Neuron (in vitro differentiated cells): ENCODE data around the gene SYNE2.
"Not testable (repeated sequence)": the region's sequence is repeated elsewhere in the genome, so short reads cannot be mapped to it uniquely, and the experiment has no call there.

ENCODE experiments used
- H2AFZ ChIP-seq: one replicate; pipeline ENCODE4 v1.6.1; 2013; ENCODE audit warnings: low read depth, mild to moderate bottlenecking, inconsistent platforms, low read length, moderate library complexity
- H3K27me3 ChIP-seq: one replicate; pipeline ENCODE4 v1.6.1; 2013; ENCODE audit warnings: low read length; ENCODE audit not compliant: insufficient read depth
- H3K36me3 ChIP-seq: one replicate; pipeline ENCODE4 v1.6.1; 2013; ENCODE audit warnings: low read length; ENCODE audit not compliant: insufficient read depth
- H3K4me1 ChIP-seq: one replicate; pipeline ENCODE4 v1.6.1; 2013; ENCODE audit warnings: low read length; ENCODE audit not compliant: insufficient read depth
- H3K4me3 ChIP-seq: 2 replicates; pipeline ENCODE4 v1.5.1; 2013; ENCODE audit warnings: mild to moderate bottlenecking, low read length, moderate library complexity
- H3K9me3 ChIP-seq: one replicate; pipeline ENCODE4 v1.6.1; 2013; ENCODE audit warnings: low read length

SYNE2 gene

GRCh38 chr14:64043296-64043695 is 190.5 kb downstream of the SYNE2 start:
- H3K27me3 ChIP-seq, H2AFZ ChIP-seq, H3K4me1 ChIP-seq, H3K4me3 ChIP-seq: not testable (repeated sequence)
- Histone ChIP-seq H3K9me3 (peaks cover 12% of the 10 kb centered on the region), H3K36me3 (peaks cover 21% of the 10 kb centered on the region)

GRCh38 chr14:64045091-64045490 is 192.3 kb downstream of the SYNE2 start:
- no peak overlapping the region for H2AFZ ChIP-seq
- no peaks in the 10 kb centered on the region for H3K27me3 ChIP-seq
- peaks cover 32% of the 10 kb centered on the region for H3K36me3 ChIP-seq
- peaks cover 12% of the 10 kb centered on the region for H3K9me3 ChIP-seq
- no peaks in the 10 kb centered on the region for H3K4me1 ChIP-seq
- H3K4me3 ChIP-seq = no peak overlapping the region

GRCh38 chr14:64049616-64050381 is 197.0 kb downstream of the SYNE2 start:
- peaks cover 2% of the 10 kb centered on the region for H3K9me3 ChIP-seq
- H3K36me3 ChIP-seq = peaks cover 48% of the 10 kb centered on the region
- no peaks in the 10 kb centered on the region for H3K4me1 ChIP-seq
- no peak overlapping the region for H3K4me3 ChIP-seq
- H3K27me3 ChIP-seq = no peaks in the 10 kb centered on the region
- no peak overlapping the region for H2AFZ ChIP-seq

GRCh38 chr14:64053694-64054669 is 201.2 kb downstream of the SYNE2 start:
- Histone ChIP-seq H2AFZ (no peak overlapping the region), H3K4me1 (no peaks in the 10 kb centered on the region), H3K27me3 (no peaks in the 10 kb centered on the region), H3K9me3 (no peaks in the 10 kb centered on the region), H3K36me3 (peaks cover 51% of the 10 kb centered on the region), H3K4me3 (no peak overlapping the region)

GRCh38 chr14:64059454-64060198 is 206.8 kb downstream of the SYNE2 start:
- Histone ChIP-seq H3K36me3 (peaks cover 38% of the 10 kb centered on the region), H3K4me1 (no peaks in the 10 kb centered on the region), H2AFZ (no peak overlapping the region), H3K4me3 (no peak overlapping the region), H3K9me3 (no peaks in the 10 kb centered on the region), H3K27me3 (no peaks in the 10 kb centered on the region)

GRCh38 chr14:64060199-64060545 is 207.4 kb downstream of the SYNE2 start:
- Histone ChIP-seq H2AFZ (no peak overlapping the region), H3K4me3 (no peak overlapping the region), H3K4me1 (no peaks in the 10 kb centered on the region), H3K27me3 (no peaks in the 10 kb centered on the region), H3K36me3 (peaks cover 39% of the 10 kb centered on the region), H3K9me3 (no peaks in the 10 kb centered on the region)

GRCh38 chr14:64060648-64061096 is 207.9 kb downstream of the SYNE2 start:
- H3K36me3 ChIP-seq = peaks cover 44% of the 10 kb centered on the region
- no peak overlapping the region for H3K4me3 ChIP-seq
- no peaks in the 10 kb centered on the region for H3K27me3 ChIP-seq
- H3K4me1 ChIP-seq = no peaks in the 10 kb centered on the region
- no peak overlapping the region for H2AFZ ChIP-seq
- no peaks in the 10 kb centered on the region for H3K9me3 ChIP-seq

GRCh38 chr14:64061115-64061514 is 208.3 kb downstream of the SYNE2 start:
- Histone ChIP-seq H3K9me3 (no peaks in the 10 kb centered on the region), H3K4me3 (no peak overlapping the region), H2AFZ (no peak overlapping the region), H3K36me3 (peaks cover 42% of the 10 kb centered on the region), H3K4me1 (no peaks in the 10 kb centered on the region), H3K27me3 (no peaks in the 10 kb centered on the region)

GRCh38 chr14:64061706-64062105 is 208.9 kb downstream of the SYNE2 start:
- H3K4me1 ChIP-seq = no peaks in the 10 kb centered on the region
- H2AFZ ChIP-seq = no peak overlapping the region
- peaks cover 43% of the 10 kb centered on the region for H3K36me3 ChIP-seq
- H3K27me3 ChIP-seq = no peaks in the 10 kb centered on the region
- H3K9me3 ChIP-seq = no peaks in the 10 kb centered on the region
- H3K4me3 ChIP-seq = no peak overlapping the region

- Histone ChIP-seq H3K4me3 (no peak overlapping the region), H2AFZ (no peak overlapping the region), H3K27me3 (no peaks in the 10 kb centered on the region), H3K4me1 (no peaks in the 10 kb centered on the region), H3K36me3 (peaks cover 45% of the 10 kb centered on the region), H3K9me3 (no peaks in the 10 kb centered on the region)
Observed at GRCh38 chr14:64062381-64063115, 209.7 kb downstream of the SYNE2 start.

- Histone ChIP-seq H2AFZ (no peak overlapping the region), H3K36me3 (peaks cover 52% of the 10 kb centered on the region), H3K4me3 (no peak overlapping the region)
Observed at GRCh38 chr14:64064447-64064846, 211.6 kb downstream of the SYNE2 start.

GRCh38 chr14:64069634-64070359 is 217.0 kb downstream of the SYNE2 start:
- H3K9me3 ChIP-seq = no peaks in the 10 kb centered on the region

More at GRCh38 chr14:64064447-64064846, 211.6 kb downstream of the SYNE2 start:
- H3K27me3 ChIP-seq = no peaks in the 10 kb centered on the region
- no peaks in the 10 kb centered on the region for H3K9me3 ChIP-seq
- H3K4me1 ChIP-seq = no peaks in the 10 kb centered on the region

More at GRCh38 chr14:64069634-64070359, 217.0 kb downstream of the SYNE2 start:
- Histone ChIP-seq H3K27me3 (no peaks in the 10 kb centered on the region), H3K36me3 (peaks cover 77% of the 10 kb centered on the region), H3K4me1 (no peaks in the 10 kb centered on the region), H2AFZ (no peak overlapping the region), H3K4me3 (no peak overlapping the region)
